Panc1 (cell line): ENCODE data around the gene TMEM184C.

ENCODE experiments used
- POLR2AphosphoS5 ChIP-seq: IDR thresholded peaks from 2 replicates; pipeline ENCODE4 v1.6.1; 2012; ENCODE audit warnings: mild to moderate bottlenecking, low read depth, low read length, moderate library complexity
- TF ChIP-seq, protein P1 (sequence below): fragments of 450-650 bp; IDR thresholded peaks from 2 replicates; pipeline ENCODE4 v1.5.1; 2017; ENCODE audit warnings: mild to moderate bottlenecking

DNA sequence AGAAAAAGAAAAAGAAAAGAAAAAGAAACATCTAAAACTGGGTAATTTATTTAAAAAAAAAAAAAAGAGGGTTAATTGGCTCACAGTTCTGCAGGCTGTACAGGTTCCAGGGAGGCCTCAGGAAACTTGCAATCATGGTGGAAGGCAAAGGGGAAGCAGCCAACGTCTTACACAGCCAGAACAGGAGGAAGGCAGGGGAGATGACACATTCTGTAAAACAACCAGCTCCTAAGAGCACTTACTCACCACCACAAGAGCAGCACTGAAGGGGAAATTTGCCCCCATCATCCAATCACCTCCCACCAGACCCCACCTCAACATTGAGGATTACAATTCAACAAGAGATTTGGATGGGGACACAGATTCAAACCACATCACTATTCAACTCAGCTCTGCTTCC lies 36.8 kb upstream of the TMEM184C start:
- TF ChIP-seq, protein P1, sequence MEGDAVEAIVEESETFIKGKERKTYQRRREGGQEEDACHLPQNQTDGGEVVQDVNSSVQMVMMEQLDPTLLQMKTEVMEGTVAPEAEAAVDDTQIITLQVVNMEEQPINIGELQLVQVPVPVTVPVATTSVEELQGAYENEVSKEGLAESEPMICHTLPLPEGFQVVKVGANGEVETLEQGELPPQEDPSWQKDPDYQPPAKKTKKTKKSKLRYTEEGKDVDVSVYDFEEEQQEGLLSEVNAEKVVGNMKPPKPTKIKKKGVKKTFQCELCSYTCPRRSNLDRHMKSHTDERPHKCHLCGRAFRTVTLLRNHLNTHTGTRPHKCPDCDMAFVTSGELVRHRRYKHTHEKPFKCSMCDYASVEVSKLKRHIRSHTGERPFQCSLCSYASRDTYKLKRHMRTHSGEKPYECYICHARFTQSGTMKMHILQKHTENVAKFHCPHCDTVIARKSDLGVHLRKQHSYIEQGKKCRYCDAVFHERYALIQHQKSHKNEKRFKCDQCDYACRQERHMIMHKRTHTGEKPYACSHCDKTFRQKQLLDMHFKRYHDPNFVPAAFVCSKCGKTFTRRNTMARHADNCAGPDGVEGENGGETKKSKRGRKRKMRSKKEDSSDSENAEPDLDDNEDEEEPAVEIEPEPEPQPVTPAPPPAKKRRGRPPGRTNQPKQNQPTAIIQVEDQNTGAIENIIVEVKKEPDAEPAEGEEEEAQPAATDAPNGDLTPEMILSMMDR, result no peak
- TF ChIP-seq POLR2AphosphoS5, result no peak
